ENCODE data around the gene TREML2.

Gene TREML2

DNA sequence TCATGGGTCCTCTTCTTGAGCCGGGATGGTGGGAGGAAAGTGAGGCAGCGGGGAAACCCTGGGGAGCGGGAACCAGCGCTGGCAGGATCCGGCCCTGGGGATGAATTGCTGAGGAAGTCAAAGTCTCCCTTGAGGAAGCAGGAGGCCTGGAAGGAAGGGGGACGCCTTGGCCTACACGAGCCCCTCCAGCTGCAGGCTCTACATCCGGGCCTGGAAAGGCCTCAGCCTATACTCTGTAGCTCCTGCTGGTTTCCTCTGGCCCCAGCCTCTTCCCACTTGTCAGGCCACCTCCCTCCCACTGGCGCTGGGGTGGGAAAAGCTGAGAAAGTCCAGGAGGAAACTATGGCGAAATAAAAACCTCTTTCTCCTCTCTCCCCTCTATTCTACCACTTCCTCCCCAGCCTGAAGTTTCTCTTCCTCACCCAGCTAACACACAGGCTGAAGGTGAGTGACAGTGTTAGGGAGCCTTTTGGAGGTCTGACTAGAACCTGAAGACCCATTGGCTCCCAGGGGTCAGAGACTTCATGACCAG lies 14.9 kb downstream of the TREML2 start:
- H3K4me1 ChIP-seq (ENCODE audit: insufficient read depth, low read length) = peaks cover 12% of the 10 kb centered on the region; the same call in 1 of the 2 replicates
- H2AFZ ChIP-seq (ENCODE audit: low read depth, low read length) = 0 out of 2 replicates have a peak overlapping the region, but pooled peaks have one; percentile 21
- H3K4me3 ChIP-seq (ENCODE audit: low read depth in 1 of 2, low read length in 2 of 2) = no peak overlapping the region
- no peak for DNase-seq
- no peaks in the 10 kb centered on the region for H3K79me2 ChIP-seq (ENCODE audit: insufficient read depth, low read length)
- H3K36me3 ChIP-seq (ENCODE audit: insufficient read depth, low read length) = 0 out of 2 replicates have a peak, but pooled peaks cover 3% of the 10 kb centered on the region
- TF ChIP-seq EZH2 (IDR thresholded peaks at IDR 0.05; ENCODE audit: borderline replicate concordance, low read depth, low read length, severe bottlenecking) (no peak), CTCF (IDR thresholded peaks at IDR 0.05; ENCODE audit: borderline replicate concordance, extremely low read depth, low read length, poor library complexity, severe bottlenecking) (no peak)
- H3K27me3 ChIP-seq (ENCODE audit: insufficient read depth, low read length, poor library complexity) = no peaks in the 10 kb centered on the region
- peaks cover 11% of the 10 kb centered on the region for H3K9me3 ChIP-seq (ENCODE audit: insufficient read depth, low read length, severe bottlenecking)
- H3K27ac ChIP-seq (ENCODE audit: low read length) = peak overlapping the region; percentile 33
- ATAC-seq (ENCODE audit: insufficient read depth, low read depth) = no peak
- H3K4me2 ChIP-seq (ENCODE audit: insufficient read depth, low read length) = no peak overlapping the region
- no peaks in the 10 kb centered on the region for H4K20me1 ChIP-seq (ENCODE audit: insufficient read depth, low read length)
- no peak overlapping the region for H3K9ac ChIP-seq (ENCODE audit: low read depth, low read length)

- no peaks in the 10 kb centered on the region for H3K36me3 ChIP-seq (ENCODE audit: insufficient read depth, low read length)
- no peak overlapping the region for H2AFZ ChIP-seq (ENCODE audit: low read depth, low read length)
- H3K4me3 ChIP-seq (ENCODE audit: low read depth in 1 of 2, low read length in 2 of 2) = no peak overlapping the region
- H4K20me1 ChIP-seq (ENCODE audit: insufficient read depth, low read length) = no peaks in the 10 kb centered on the region
- no peak overlapping the region for H3K4me2 ChIP-seq (ENCODE audit: insufficient read depth, low read length)
- no peak overlapping the region for H3K9ac ChIP-seq (ENCODE audit: low read depth, low read length)
- H3K4me1 ChIP-seq (ENCODE audit: insufficient read depth, low read length) = peaks cover 12% of the 10 kb centered on the region; the same call in 1 of the 2 replicates
- peaks cover 4% of the 10 kb centered on the region for H3K9me3 ChIP-seq (ENCODE audit: insufficient read depth, low read length, severe bottlenecking)
- TF ChIP-seq CTCF (IDR thresholded peaks at IDR 0.05; ENCODE audit: borderline replicate concordance, extremely low read depth, low read length, poor library complexity, severe bottlenecking) (no peak), EZH2 (IDR thresholded peaks at IDR 0.05; ENCODE audit: borderline replicate concordance, low read depth, low read length, severe bottlenecking) (no peak)
- DNase-seq (no peak), ATAC-seq (ENCODE audit: insufficient read depth, low read depth) (no peak)
- no peaks in the 10 kb centered on the region for H3K79me2 ChIP-seq (ENCODE audit: insufficient read depth, low read length)
- no peak overlapping the region for H3K27ac ChIP-seq (ENCODE audit: low read length)
- no peaks in the 10 kb centered on the region for H3K27me3 ChIP-seq (ENCODE audit: insufficient read depth, low read length, poor library complexity)
Measured at GRCh38 chr6:41184761-41185160, 16.2 kb downstream of the TREML2 start.

- H2AFZ ChIP-seq (ENCODE audit: low read depth, low read length) = peak overlapping the region; percentile 9; the same call in 1 of the 2 replicates
- H3K27ac ChIP-seq (ENCODE audit: low read length) = no peak overlapping the region
Measured at GRCh38 chr6:41182069-41183034, 18.6 kb downstream of the TREML2 start.

More at GRCh38 chr6:41182069-41183034, 18.6 kb downstream of the TREML2 start:
- no peaks in the 10 kb centered on the region for H3K79me2 ChIP-seq (ENCODE audit: insufficient read depth, low read length)
- no peaks in the 10 kb centered on the region for H3K27me3 ChIP-seq (ENCODE audit: insufficient read depth, low read length, poor library complexity)
- peaks cover 12% of the 10 kb centered on the region; the same call in 1 of the 2 replicates for H3K4me1 ChIP-seq (ENCODE audit: insufficient read depth, low read length)
- TF ChIP-seq CTCF (IDR thresholded peaks at IDR 0.05; ENCODE audit: borderline replicate concordance, extremely low read depth, low read length, poor library complexity, severe bottlenecking) (peak; percentile 89), EZH2 (IDR thresholded peaks at IDR 0.05; ENCODE audit: borderline replicate concordance, low read depth, low read length, severe bottlenecking) (no peak)
- no peak overlapping the region for H3K4me3 ChIP-seq (ENCODE audit: low read depth in 1 of 2, low read length in 2 of 2)
- DNase-seq = peak; percentile 73
- H3K9me3 ChIP-seq (ENCODE audit: insufficient read depth, low read length, severe bottlenecking) = no peaks in the 10 kb centered on the region
- H3K9ac ChIP-seq (ENCODE audit: low read depth, low read length) = no peak overlapping the region
- ATAC-seq (ENCODE audit: insufficient read depth, low read depth) = peak; percentile 94
- H4K20me1 ChIP-seq (ENCODE audit: insufficient read depth, low read length) = no peaks in the 10 kb centered on the region
- H3K4me2 ChIP-seq (ENCODE audit: insufficient read depth, low read length) = no peak overlapping the region
- H3K36me3 ChIP-seq (ENCODE audit: insufficient read depth, low read length) = no peaks in the 10 kb centered on the region

All from DND-41 (cell line).